ENCODE measurements around the gene C12orf42. TPM values are rescaled to one million over a fixed set of nuclear protein-coding genes. Genes with fewer than 3 reads are reported as not detected.

The C12orf42 gene
- total RNA-seq, 1 experiment from 2014 or later, result not detected

DNA sequence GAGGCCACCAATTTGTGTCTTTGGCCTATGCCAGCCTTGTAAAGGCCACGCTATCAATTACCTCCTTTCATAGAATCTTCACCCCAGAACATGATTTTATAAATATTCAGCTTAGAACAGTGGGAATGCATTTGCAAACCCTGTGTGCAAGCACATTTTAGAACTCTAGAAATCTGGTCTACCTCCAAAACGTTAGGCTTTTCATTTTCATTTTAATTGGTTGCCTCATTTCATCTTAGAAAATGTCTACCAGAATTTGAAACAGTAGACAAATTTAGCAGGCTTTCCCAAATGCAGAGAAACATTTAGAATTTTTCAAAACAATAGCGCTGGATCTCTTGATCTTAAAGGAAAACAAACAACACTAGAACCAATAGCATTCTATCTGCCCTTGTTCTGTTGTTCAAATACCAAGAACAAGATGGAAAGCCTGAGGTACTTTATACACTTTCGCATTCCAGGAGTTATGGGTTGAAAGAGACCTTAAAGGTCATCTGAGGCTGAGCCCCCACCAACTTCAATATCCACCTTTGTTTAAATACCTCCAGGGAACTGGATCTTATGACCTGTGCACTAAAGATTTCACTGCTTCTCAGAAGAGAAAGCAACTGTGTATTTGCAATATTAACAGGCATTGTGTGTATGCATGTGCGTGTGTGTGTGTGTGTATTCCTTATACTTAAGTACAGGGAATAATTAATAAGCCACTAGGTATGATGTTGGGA lies 185.1 kb downstream of the C12orf42 start:
- no peak overlapping the region for H3K27ac ChIP-seq (ENCODE audit: low read depth, low read length)
- no peak overlapping the region for H3K4me2 ChIP-seq (ENCODE audit: low read length)
- intact Hi-C loops (cut with micrococcal nuclease), result no loop called here
- peaks cover 28% of the 10 kb centered on the region; the same call in 1 of the 2 replicates for H3K27me3 ChIP-seq (ENCODE audit: insufficient read depth, low read length)
- POLR2A ChIA-PET, result no interaction called here
- H3K79me2 ChIP-seq (ENCODE audit: insufficient read depth, low read length), result no peaks in the 10 kb centered on the region
- RAD21 ChIA-PET (ENCODE audit: low non-redundant PET in 1 of 2, low total read pairs in 2 of 2, uncharacterized antibody in 2 of 2, unreplicated experiment in 2 of 2), result no interaction called here
- H3K4me3 ChIP-seq (replicated peaks in 1 of 2; ENCODE audit: low read depth in 1 of 2, low read length in 2 of 2), result no peak overlapping the region
- no peak for DNase-seq (ENCODE audit: low read depth, low spot score)
- TF ChIP-seq CEBPB (IDR thresholded peaks at IDR 0.05; ENCODE audit: low read depth) (no peak), FOSL1 (IDR thresholded peaks at IDR 0.05; ENCODE audit: low read depth) (no peak), ZFX (IDR thresholded peaks at IDR 0.05) (no peak), EZH2phosphoT487 (IDR thresholded peaks at IDR 0.05; ENCODE audit: borderline replicate concordance) (no peak), SRF (IDR thresholded peaks at IDR 0.05; ENCODE audit: low read depth) (no peak), ELF1 (IDR thresholded peaks at IDR 0.05; ENCODE audit: borderline replicate concordance, low read depth) (no peak), SIN3A (IDR thresholded peaks at IDR 0.05; ENCODE audit: low read depth) (no peak), SP1 (IDR thresholded peaks at IDR 0.05; ENCODE audit: low read depth) (no peak), ZNF274 (IDR thresholded peaks at IDR 0.05; ENCODE audit: low read depth, low read length) (no peak), JUND (IDR thresholded peaks at IDR 0.05) (no peak), CBX3 (IDR thresholded peaks at IDR 0.05; ENCODE audit: low read depth) (no peak)
- TF ChIP-seq, protein P1, sequence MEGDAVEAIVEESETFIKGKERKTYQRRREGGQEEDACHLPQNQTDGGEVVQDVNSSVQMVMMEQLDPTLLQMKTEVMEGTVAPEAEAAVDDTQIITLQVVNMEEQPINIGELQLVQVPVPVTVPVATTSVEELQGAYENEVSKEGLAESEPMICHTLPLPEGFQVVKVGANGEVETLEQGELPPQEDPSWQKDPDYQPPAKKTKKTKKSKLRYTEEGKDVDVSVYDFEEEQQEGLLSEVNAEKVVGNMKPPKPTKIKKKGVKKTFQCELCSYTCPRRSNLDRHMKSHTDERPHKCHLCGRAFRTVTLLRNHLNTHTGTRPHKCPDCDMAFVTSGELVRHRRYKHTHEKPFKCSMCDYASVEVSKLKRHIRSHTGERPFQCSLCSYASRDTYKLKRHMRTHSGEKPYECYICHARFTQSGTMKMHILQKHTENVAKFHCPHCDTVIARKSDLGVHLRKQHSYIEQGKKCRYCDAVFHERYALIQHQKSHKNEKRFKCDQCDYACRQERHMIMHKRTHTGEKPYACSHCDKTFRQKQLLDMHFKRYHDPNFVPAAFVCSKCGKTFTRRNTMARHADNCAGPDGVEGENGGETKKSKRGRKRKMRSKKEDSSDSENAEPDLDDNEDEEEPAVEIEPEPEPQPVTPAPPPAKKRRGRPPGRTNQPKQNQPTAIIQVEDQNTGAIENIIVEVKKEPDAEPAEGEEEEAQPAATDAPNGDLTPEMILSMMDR (IDR thresholded peaks at IDR 0.05 in 2 of 3, conservative IDR thresholded peaks at IDR 0.05 in 1 of 3; ENCODE audit: borderline replicate concordance in 1 of 3, insufficient read depth in 1 of 3, low read depth in 2 of 3, low read length in 2 of 3), result no peak
- TF ChIP-seq, protein P2, sequence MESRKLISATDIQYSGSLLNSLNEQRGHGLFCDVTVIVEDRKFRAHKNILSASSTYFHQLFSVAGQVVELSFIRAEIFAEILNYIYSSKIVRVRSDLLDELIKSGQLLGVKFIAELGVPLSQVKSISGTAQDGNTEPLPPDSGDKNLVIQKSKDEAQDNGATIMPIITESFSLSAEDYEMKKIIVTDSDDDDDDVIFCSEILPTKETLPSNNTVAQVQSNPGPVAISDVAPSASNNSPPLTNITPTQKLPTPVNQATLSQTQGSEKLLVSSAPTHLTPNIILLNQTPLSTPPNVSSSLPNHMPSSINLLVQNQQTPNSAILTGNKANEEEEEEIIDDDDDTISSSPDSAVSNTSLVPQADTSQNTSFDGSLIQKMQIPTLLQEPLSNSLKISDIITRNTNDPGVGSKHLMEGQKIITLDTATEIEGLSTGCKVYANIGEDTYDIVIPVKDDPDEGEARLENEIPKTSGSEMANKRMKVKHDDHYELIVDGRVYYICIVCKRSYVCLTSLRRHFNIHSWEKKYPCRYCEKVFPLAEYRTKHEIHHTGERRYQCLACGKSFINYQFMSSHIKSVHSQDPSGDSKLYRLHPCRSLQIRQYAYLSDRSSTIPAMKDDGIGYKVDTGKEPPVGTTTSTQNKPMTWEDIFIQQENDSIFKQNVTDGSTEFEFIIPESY (IDR thresholded peaks at IDR 0.05; ENCODE audit: extremely low read depth, insufficient replicate concordance, low read length), result no peak
- TF ChIP-seq, protein P3, sequence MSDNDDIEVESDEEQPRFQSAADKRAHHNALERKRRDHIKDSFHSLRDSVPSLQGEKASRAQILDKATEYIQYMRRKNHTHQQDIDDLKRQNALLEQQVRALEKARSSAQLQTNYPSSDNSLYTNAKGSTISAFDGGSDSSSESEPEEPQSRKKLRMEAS (IDR thresholded peaks at IDR 0.05), result no peak
- H3K9me3 ChIP-seq (ENCODE audit: control insufficient read depth in 1 of 2, insufficient read depth in 1 of 2, low read depth in 1 of 2, low read length in 2 of 2), result no peaks in the 10 kb centered on the region
- CTCF ChIA-PET, result no interaction called here
- H3K9ac ChIP-seq (ENCODE audit: low read length), result no peak overlapping the region
- no peaks in the 10 kb centered on the region for H3K4me1 ChIP-seq (ENCODE audit: control insufficient read depth in 1 of 2, insufficient read depth in 2 of 2, low read length in 2 of 2)
- ATAC-seq, result no peak
- no peak overlapping the region for H2AFZ ChIP-seq (ENCODE audit: low read depth, low read length, poor library complexity, severe bottlenecking)
- H3K9me2 ChIP-seq (ENCODE audit: insufficient read depth), result no peaks in the 10 kb centered on the region
- H4K20me1 ChIP-seq (ENCODE audit: insufficient read depth), result no peaks in the 10 kb centered on the region
- no peaks in the 10 kb centered on the region for H3K36me3 ChIP-seq (ENCODE audit: control insufficient read depth in 1 of 2, insufficient read depth in 2 of 2, low read length in 2 of 2)
- BruUV-seq (replicated peaks), result no TSS peak

All from HCT116 (cell line).